ENCODE measurements around the gene GBF1. TPM values are rescaled to one million over a fixed set of nuclear protein-coding genes. Genes with fewer than 3 reads are reported as not detected.
A peak's percentile ranks its signal among the peaks of the same experiment; 100 is the strongest.

The GBF1 gene
- total and polyA plus RNA-seq, 10 of the 15 experiments (the other 5 are each of a cell fraction or from before 2014, with no cell fraction given), result 0.82 to 42.0 (median 21.8) TPM

DNA sequence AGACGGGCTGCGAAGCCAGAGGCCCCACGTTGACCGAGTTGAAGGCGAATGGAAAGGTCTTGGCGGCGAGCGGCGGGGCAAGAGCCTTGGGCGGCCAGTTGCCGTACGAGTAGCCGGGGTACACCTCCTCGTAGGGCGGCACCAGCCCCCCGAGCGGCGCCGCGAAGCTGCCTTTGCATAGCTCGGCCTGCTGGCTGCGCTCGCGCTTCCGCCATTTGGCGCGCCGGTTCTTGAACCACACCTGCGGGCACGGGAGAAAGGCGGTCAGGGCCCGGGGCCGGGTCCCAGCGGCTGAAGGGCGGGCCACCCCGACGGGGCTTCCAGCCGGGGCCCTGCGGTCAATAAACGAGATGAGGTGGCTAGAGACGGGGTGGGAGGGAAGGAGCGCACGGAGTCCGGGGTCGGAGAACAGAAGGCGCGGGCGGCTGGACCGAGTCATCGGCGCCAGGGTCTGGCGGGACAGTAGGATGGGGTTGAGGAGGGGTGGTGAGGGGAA lies 14.4 kb upstream of the GBF1 start (continued):
- peak; percentile 7 for TF ChIP-seq SUZ12 (IDR thresholded peaks at IDR 0.05; ENCODE audit: unreplicated experiment)
- TF ChIP-seq YY1 (IDR thresholded peaks at IDR 0.05; ENCODE audit: low read depth, low read length), result peak; percentile 69
- peak; percentile 15; the same call in 1 of the 2 replicates for TF ChIP-seq RUNX3 (IDR thresholded peaks at IDR 0.05; ENCODE audit: low read length)

DNA sequence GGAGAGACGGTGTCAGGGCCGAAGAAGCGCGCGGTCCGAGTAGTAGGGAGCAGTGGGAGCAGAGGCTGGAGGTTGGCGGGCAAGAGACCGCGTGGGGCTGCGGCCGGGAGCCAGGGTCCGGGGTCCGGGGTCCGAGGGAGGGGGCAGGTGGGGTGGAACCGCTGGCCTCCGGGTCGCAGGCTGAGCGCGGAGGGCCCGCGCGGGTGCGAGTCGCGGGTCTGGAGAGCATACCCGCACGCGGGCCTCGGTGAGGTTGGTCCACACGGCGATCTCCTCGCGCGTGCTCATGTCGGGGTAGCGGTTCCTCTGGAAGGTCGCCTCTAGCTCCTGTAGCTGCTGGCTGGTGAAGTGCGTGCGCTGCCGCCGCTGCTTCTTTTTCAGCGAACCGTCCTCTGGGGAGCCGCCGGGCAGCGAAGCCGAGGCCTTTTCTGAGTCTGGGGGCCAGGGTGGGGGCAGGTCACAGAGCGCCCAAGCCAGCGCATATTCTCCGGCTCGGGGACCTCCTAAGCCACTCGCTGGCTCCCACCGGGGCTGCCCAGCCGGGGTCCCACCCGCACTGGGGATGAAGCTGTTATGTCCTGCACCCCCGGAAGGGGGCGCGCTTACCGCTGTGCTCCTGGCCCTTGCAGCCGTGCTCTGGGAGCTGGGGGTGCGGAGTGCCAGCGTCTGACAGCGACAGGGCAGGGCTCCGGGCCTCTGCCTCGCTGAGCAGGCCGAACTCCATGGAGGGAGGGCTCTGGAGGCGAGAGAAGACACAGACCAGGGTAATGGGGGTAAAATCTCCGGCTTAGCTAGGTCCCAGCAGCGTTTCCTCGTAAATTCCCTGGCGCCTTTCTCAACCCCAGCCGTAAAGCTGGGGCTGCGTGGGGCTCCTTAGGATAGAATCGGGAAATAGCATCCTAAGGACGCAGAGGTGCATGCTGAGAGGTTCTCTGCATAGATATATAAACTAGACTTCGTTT lies 13.7 kb upstream of the GBF1 start:
- Histone ChIP-seq H3K4me3 (peak overlapping the region; percentile 64), H4K20me1 (ENCODE audit: control insufficient read depth, insufficient read depth) (no peaks in the 10 kb centered on the region), H3K36me3 (ENCODE audit: control insufficient read depth in 2 of 2, insufficient read depth in 2 of 2, low read length in 1 of 2) (no peaks in the 10 kb centered on the region), H3K27me3 (replicated peaks in 1 of 2; ENCODE audit: control insufficient read depth in 2 of 2, insufficient read depth in 2 of 2, low read length in 1 of 2) (peaks cover 5 to 11% of the 10 kb centered on the region in 2 experiments; a peak in 3 of 4 replicates), H2AFZ (ENCODE audit: control insufficient read depth, low read depth, low read length) (peak overlapping the region; percentile 64; the same call in 1 of the 2 replicates), H3K27ac (ENCODE audit: control insufficient read depth, insufficient read depth) (no peak overlapping the region), H3K9ac (ENCODE audit: control insufficient read depth, insufficient read depth, low read length) (no peak overlapping the region), H3K79me2 (ENCODE audit: control insufficient read depth, insufficient read depth, low read length) (no peaks in the 10 kb centered on the region), H3K9me3 (replicated peaks; ENCODE audit: control insufficient read depth, insufficient read depth, low read length) (no peaks in the 10 kb centered on the region), H3K4me2 (ENCODE audit: control insufficient read depth, insufficient read depth) (peak overlapping the region; percentile 89), H3K4me1 (ENCODE audit: control insufficient read depth, insufficient read depth, low read length) (peaks cover 10% of the 10 kb centered on the region)
- ChIA-PET RAD21 (ENCODE audit: unreplicated experiment) (interaction anchor here (0.6 to 13.1 kb wide), 24 partner anchors 11 to 351 kb away, joined by 3 to 256 read pairs (median 6); partner anchors contain the start of genes FBXL15 and NFKB2), SMC1A (ENCODE audit: uncharacterized antibody, unreplicated experiment) (interaction anchor here (0.5 to 12.2 kb wide), 16 partner anchors 8 to 352 kb away, joined by 3 to 231 read pairs (median 6); partner anchors contain the start of genes ACTR1A and GBF1), CTCF (interaction anchor here (0.6 to 15.4 kb wide), 38 partner anchors 8 to 365 kb away, joined by 3 to 632 read pairs (median 8); partner anchors contain the start of genes FBXL15, GBF1, NFKB2 and SUFU), POLR2A (interaction anchor here (1.0 to 1.4 kb wide), 2 partner anchors 54 to 110 kb away, joined by 4 read pairs; no protein-coding TSS in a partner anchor)
- ATAC-seq (peak; percentile 77), DNase-seq (ENCODE audit: low read depth, low spot score) (no peak), FAIRE-seq (no peak)
- in situ Hi-C loops (cut with MboI) (no loop called here), intact Hi-C loops (cut with micrococcal nuclease; ENCODE audit: unreplicated experiment) (loop anchor here (1.0 to 5.0 kb wide), 3 partner anchors 121 to 351 kb away; no protein-coding TSS in a partner anchor)
- no TSS peak for BruUV-seq (replicated peaks)
- WGBS (ENCODE audit: insufficient coverage, insufficient replicate concordance, low lambda C conversion rate, missing lambda C conversion rate), result 15% methylated on average over 54 of the region's 76 CpGs
- TF ChIP-seq SREBF2 (IDR thresholded peaks at IDR 0.05; ENCODE audit: low read length), result no peak
- no peak for TF ChIP-seq MXI1 (IDR thresholded peaks at IDR 0.05; ENCODE audit: low read depth, low read length)
- TF ChIP-seq, protein P1, sequence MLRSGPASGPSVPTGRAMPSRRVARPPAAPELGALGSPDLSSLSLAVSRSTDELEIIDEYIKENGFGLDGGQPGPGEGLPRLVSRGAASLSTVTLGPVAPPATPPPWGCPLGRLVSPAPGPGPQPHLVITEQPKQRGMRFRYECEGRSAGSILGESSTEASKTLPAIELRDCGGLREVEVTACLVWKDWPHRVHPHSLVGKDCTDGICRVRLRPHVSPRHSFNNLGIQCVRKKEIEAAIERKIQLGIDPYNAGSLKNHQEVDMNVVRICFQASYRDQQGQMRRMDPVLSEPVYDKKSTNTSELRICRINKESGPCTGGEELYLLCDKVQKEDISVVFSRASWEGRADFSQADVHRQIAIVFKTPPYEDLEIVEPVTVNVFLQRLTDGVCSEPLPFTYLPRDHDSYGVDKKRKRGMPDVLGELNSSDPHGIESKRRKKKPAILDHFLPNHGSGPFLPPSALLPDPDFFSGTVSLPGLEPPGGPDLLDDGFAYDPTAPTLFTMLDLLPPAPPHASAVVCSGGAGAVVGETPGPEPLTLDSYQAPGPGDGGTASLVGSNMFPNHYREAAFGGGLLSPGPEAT (IDR thresholded peaks at IDR 0.05; ENCODE audit: low read depth), result no peak
- no peak for TF ChIP-seq NFYA (IDR thresholded peaks at IDR 0.05; ENCODE audit: borderline replicate concordance, low read depth, low read length)
- TF ChIP-seq TCF3 (IDR thresholded peaks at IDR 0.05; ENCODE audit: borderline replicate concordance, insufficient read depth, low read depth, low read length), result no peak
- no peak for TF ChIP-seq BMI1 (IDR thresholded peaks at IDR 0.05; ENCODE audit: borderline replicate concordance)
- no peak for TF ChIP-seq RELA (IDR thresholded peaks at IDR 0.05; ENCODE audit: borderline replicate concordance, partially characterized antibody)
- no peak for TF ChIP-seq CBX5 (IDR thresholded peaks at IDR 0.05; ENCODE audit: low read depth)
- TF ChIP-seq ZNF217 (IDR thresholded peaks at IDR 0.05), result no peak
- TF ChIP-seq BACH1 (IDR thresholded peaks at IDR 0.05; ENCODE audit: borderline replicate concordance), result no peak
- TF ChIP-seq, protein P2, sequence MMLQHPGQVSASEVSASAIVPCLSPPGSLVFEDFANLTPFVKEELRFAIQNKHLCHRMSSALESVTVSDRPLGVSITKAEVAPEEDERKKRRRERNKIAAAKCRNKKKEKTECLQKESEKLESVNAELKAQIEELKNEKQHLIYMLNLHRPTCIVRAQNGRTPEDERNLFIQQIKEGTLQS (IDR thresholded peaks at IDR 0.05; ENCODE audit: borderline replicate concordance, extremely low read depth, low read depth, low read length), result no peak
- TF ChIP-seq, protein P3, sequence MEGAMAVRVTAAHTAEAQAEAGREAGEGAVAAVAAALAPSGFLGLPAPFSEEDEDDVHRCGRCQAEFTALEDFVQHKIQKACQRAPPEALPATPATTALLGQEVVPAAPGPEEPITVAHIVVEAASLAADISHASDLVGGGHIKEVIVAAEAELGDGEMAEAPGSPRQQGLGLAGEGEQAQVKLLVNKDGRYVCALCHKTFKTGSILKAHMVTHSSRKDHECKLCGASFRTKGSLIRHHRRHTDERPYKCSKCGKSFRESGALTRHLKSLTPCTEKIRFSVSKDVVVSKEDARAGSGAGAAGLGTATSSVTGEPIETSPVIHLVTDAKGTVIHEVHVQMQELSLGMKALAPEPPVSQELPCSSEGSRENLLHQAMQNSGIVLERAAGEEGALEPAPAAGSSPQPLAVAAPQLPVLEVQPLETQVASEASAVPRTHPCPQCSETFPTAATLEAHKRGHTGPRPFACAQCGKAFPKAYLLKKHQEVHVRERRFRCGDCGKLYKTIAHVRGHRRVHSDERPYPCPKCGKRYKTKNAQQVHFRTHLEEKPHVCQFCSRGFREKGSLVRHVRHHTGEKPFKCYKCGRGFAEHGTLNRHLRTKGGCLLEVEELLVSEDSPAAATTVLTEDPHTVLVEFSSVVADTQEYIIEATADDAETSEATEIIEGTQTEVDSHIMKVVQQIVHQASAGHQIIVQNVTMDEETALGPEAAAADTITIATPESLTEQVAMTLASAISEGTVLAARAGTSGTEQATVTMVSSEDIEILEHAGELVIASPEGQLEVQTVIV (IDR thresholded peaks at IDR 0.05; ENCODE audit: borderline replicate concordance, partially characterized antibody), result no peak
- TF ChIP-seq IKZF1 (conservative IDR thresholded peaks at IDR 0.05), result peak; percentile 14

All from GM12878 (cell line).